HepG2 (cell line): ENCODE measurements around the gene CLIC1. TPM values are rescaled to one million over a fixed set of nuclear protein-coding genes. Genes with fewer than 3 reads are reported as not detected.

Experiments used
- ETV6 ChIP-seq: sonication (generic); formaldehyde crosslinking; conservative IDR thresholded peaks from 2 replicates; pipeline ENCODE4 v1.4.0; 2020; ENCODE audit warnings: missing genetic modification reagents
- HIC2 ChIP-seq: sonication (generic); formaldehyde crosslinking; IDR thresholded peaks from 2 replicates; pipeline ENCODE4 v1.9.0; 2022; ENCODE audit warnings: low read depth, missing genetic modification reagents
- HIVEP1 ChIP-seq: sonication (generic); formaldehyde crosslinking; IDR thresholded peaks from 2 replicates; pipeline ENCODE4 v1.4.0; 2020; ENCODE audit warnings: mild to moderate bottlenecking, missing genetic modification reagents
- JUNB ChIP-seq: sonication (generic); formaldehyde crosslinking; IDR thresholded peaks from 2 replicates; pipeline ENCODE4 v1.8.0; 2022; ENCODE audit warnings: missing genetic modification reagents, mild to moderate bottlenecking, borderline replicate concordance
- MBD4 ChIP-seq: IDR thresholded peaks from 2 replicates; pipeline ENCODE4 v1.6.1; 2012; ENCODE audit warnings: low read length, inconsistent platforms, borderline replicate concordance
- NFIC ChIP-seq: IDR thresholded peaks from 2 replicates; pipeline ENCODE4 v1.6.1; 2012; ENCODE audit warnings: mild to moderate bottlenecking, low read length, inconsistent platforms
- NFYB ChIP-seq: sonication (generic); formaldehyde crosslinking; IDR thresholded peaks from 2 replicates; pipeline ENCODE4 v1.4.0; 2020; ENCODE audit warnings: missing genetic modification reagents
- NR2F1 ChIP-seq, 2 experiments: fragments of 450-650 bp in 1 of 2; formaldehyde crosslinking in 1 of 2; IDR thresholded peaks; 2 replicates each; pipeline versions ENCODE4 v1.5.0 to v1.6.1; 2016 to 2020; ENCODE audit warnings: mild to moderate bottlenecking in 1 of 2, missing compliant biosample characterization in 1 of 2, missing genetic modification reagents in 1 of 2, moderate library complexity in 1 of 2
- POLR2AphosphoS5 ChIP-seq: IDR thresholded peaks from 2 replicates; pipeline ENCODE4 v1.6.1; 2012; ENCODE audit warnings: low read depth, low read length
- RAD21 ChIP-seq: fragments of 450-650 bp; formaldehyde crosslinking; IDR thresholded peaks from 2 replicates; pipeline ENCODE4 v1.5.0; 2020; ENCODE audit warnings: mild to moderate bottlenecking
- SATB2 ChIP-seq: sonication (generic); formaldehyde crosslinking; IDR thresholded peaks from 2 replicates; pipeline ENCODE4 v1.5.0; 2020; ENCODE audit warnings: missing genetic modification reagents
- SIX4 ChIP-seq: sonication (generic); formaldehyde crosslinking; IDR thresholded peaks from 2 replicates; pipeline ENCODE4 v1.4.0; 2020; ENCODE audit warnings: missing genetic modification reagents
- SRF ChIP-seq: IDR thresholded peaks from 2 replicates; pipeline ENCODE4 v1.6.1; 2011; ENCODE audit warnings: mild to moderate bottlenecking, low read depth, low read length, moderate library complexity
- XBP1 ChIP-seq: sonication (generic); formaldehyde crosslinking; IDR thresholded peaks from 2 replicates; pipeline ENCODE4 v1.5.0; 2020; ENCODE audit warnings: missing genetic modification reagents
- ZNF451 ChIP-seq: sonication (generic); formaldehyde crosslinking; IDR thresholded peaks from 2 replicates; pipeline ENCODE4 v1.5.0; 2020; ENCODE audit warnings: mild to moderate bottlenecking, missing genetic modification reagents
- ZNF776 ChIP-seq: sonication (generic); formaldehyde crosslinking; IDR thresholded peaks from 2 replicates; pipeline ENCODE4 v1.4.0; 2020; ENCODE audit warnings: mild to moderate bottlenecking, missing genetic modification reagents
- ZNF780A ChIP-seq: sonication (generic); formaldehyde crosslinking; IDR thresholded peaks from 2 replicates; pipeline ENCODE4 v1.8.0; 2022; ENCODE audit warnings: mild to moderate bottlenecking, missing genetic modification reagents, moderate library complexity
- polyA plus RNA-seq, 8 experiments: library from polyadenylated mRNA; depleted of rRNA in 3 of 8; stranded (reverse) in 7 of 8; unstranded in 1 of 8; fragments of >200 nt; fragmentation: Illumina TruSeq in 4 of 8; extraction: Trizol in 4 of 8; gene quantifications; 2 replicates each; pipeline versions ENCODE4 v1.2.1 to v1.2.3, GENCODE V29; 2011 to 2016; ENCODE audit warnings: low read depth in 4 of 8, missing spikeins in 1 of 8, mixed read lengths in 1 of 8; ENCODE audit not compliant: insufficient read depth in 1 of 8
- total RNA-seq, 5 experiments: library from RNA; depleted of rRNA; stranded (reverse); fragments of >200 nt; fragmentation: Illumina TruSeq; extraction: Trizol; gene quantifications; 2 replicates each; pipeline ENCODE4 v1.2.3, GENCODE V29; 2016; ENCODE audit warnings: low read depth in 1 of 5
- TF ChIP-seq, protein P1 (sequence below): sonication (generic); formaldehyde crosslinking; IDR thresholded peaks from 2 replicates; pipeline ENCODE4 v1.5.0; 2020; ENCODE audit warnings: mild to moderate bottlenecking, missing genetic modification reagents, borderline replicate concordance
- TF ChIP-seq, protein P2 (sequence below): sonication (generic); formaldehyde crosslinking; IDR thresholded peaks from 2 replicates; pipeline ENCODE4 v1.4.0; 2020; ENCODE audit warnings: mild to moderate bottlenecking, missing genetic modification reagents
- TF ChIP-seq, protein P3 (sequence below): sonication (generic); formaldehyde crosslinking; IDR thresholded peaks from 2 replicates; pipeline ENCODE4 v1.8.0; 2022; ENCODE audit warnings: mild to moderate bottlenecking, missing genetic modification reagents, borderline replicate concordance

The CLIC1 gene
- total and polyA plus RNA-seq, 2 of the 13 experiments (the other 11 are each of a cell fraction or from before 2014, with no cell fraction given), result 602 to 891 TPM

GRCh38 chr6:31702819-31703716 is 33.3 kb downstream of the CLIC1 start, which contains the start of gene ABHD16A (continued):
- TF ChIP-seq SRF (peak; percentile 59; the same call in 1 of the 2 replicates), RAD21 (CRISPR knock-in tag) (no peak), SIX4 (peak; percentile 63), ZNF780A (CRISPR knock-in tag) (no peak), ZNF451 (CRISPR knock-in tag) (no peak), HIVEP1 (peak; percentile 83), XBP1 (CRISPR knock-in tag) (no peak), POLR2AphosphoS5 (peak; percentile 92), NFYB (peak; percentile 41; the same call in 1 of the 2 replicates), NFIC (no peak; the same call in 1 of the 2 replicates), HIC2 (no peak), ETV6 (CRISPR knock-in tag) (peak; percentile 76; the same call in 1 of the 2 replicates), ZNF776 (CRISPR knock-in tag) (no peak), SATB2 (CRISPR knock-in tag) (0 out of 2 replicates have a peak, but pooled peaks have one; percentile 26), JUNB (no peak), NR2F1 (CRISPR knock-in tag; IDR thresholded peaks at IDR 0.05) (no peak), MBD4 (no peak)
- TF ChIP-seq, protein P1, sequence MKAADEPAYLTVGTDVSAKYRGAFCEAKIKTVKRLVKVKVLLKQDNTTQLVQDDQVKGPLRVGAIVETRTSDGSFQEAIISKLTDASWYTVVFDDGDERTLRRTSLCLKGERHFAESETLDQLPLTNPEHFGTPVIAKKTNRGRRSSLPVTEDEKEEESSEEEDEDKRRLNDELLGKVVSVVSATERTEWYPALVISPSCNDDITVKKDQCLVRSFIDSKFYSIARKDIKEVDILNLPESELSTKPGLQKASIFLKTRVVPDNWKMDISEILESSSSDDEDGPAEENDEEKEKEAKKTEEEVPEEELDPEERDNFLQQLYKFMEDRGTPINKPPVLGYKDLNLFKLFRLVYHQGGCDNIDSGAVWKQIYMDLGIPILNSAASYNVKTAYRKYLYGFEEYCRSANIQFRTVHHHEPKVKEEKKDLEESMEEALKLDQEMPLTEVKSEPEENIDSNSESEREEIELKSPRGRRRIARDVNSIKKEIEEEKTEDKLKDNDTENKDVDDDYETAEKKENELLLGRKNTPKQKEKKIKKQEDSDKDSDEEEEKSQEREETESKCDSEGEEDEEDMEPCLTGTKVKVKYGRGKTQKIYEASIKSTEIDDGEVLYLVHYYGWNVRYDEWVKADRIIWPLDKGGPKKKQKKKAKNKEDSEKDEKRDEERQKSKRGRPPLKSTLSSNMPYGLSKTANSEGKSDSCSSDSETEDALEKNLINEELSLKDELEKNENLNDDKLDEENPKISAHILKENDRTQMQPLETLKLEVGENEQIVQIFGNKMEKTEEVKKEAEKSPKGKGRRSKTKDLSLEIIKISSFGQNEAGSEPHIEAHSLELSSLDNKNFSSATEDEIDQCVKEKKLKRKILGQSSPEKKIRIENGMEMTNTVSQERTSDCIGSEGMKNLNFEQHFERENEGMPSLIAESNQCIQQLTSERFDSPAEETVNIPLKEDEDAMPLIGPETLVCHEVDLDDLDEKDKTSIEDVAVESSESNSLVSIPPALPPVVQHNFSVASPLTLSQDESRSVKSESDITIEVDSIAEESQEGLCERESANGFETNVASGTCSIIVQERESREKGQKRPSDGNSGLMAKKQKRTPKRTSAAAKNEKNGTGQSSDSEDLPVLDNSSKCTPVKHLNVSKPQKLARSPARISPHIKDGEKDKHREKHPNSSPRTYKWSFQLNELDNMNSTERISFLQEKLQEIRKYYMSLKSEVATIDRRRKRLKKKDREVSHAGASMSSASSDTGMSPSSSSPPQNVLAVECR (CRISPR knock-in tag), result peak; percentile 92
- TF ChIP-seq, protein P2, sequence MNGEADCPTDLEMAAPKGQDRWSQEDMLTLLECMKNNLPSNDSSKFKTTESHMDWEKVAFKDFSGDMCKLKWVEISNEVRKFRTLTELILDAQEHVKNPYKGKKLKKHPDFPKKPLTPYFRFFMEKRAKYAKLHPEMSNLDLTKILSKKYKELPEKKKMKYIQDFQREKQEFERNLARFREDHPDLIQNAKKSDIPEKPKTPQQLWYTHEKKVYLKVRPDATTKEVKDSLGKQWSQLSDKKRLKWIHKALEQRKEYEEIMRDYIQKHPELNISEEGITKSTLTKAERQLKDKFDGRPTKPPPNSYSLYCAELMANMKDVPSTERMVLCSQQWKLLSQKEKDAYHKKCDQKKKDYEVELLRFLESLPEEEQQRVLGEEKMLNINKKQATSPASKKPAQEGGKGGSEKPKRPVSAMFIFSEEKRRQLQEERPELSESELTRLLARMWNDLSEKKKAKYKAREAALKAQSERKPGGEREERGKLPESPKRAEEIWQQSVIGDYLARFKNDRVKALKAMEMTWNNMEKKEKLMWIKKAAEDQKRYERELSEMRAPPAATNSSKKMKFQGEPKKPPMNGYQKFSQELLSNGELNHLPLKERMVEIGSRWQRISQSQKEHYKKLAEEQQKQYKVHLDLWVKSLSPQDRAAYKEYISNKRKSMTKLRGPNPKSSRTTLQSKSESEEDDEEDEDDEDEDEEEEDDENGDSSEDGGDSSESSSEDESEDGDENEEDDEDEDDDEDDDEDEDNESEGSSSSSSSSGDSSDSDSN (CRISPR knock-in tag), result peak; percentile 60
- TF ChIP-seq, protein P3, sequence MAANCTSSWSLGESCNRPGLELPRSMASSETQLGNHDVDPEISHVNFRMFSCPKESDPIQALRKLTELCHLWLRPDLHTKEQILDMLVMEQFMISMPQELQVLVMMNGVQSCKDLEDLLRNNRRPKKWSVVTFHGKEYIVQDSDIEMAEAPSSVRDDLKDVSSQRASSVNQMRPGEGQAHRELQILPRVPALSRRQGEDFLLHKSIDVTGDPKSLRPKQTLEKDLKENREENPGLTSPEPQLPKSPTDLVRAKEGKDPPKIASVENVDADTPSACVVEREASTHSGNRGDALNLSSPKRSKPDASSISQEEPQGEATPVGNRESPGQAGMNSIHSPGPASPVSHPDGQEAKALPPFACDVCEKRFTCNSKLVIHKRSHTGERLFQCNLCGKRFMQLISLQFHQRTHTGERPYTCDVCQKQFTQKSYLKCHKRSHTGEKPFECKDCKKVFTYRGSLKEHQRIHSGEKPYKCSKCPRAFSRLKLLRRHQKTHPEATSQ, result peak; percentile 81; the same call in 1 of the 2 replicates
